A549 (cell line): ENCODE results near the gene ACTR5. TPM values are rescaled to one million over a fixed set of nuclear protein-coding genes. Genes with fewer than 3 reads are reported as not detected.
A peak's percentile ranks its signal among the peaks of the same experiment; 100 is the strongest.

Source experiments
- ATAC-seq, 2 experiments: fragments of 200-7000 bp in 1 of 2; fragments of >200 bp in 1 of 2; cut with Nextera tagmentation in 1 of 2; cut with Tn5 transposase in 1 of 2; 3 replicates each; pipeline versions ENCODE4 v1.8.0 to v1.9.1; 2018 to 2020; ENCODE audit warnings: mild to moderate bottlenecking in 1 of 2, moderate library complexity in 1 of 2
- CTCF ChIA-PET: fragments of 300-600 bp; sonication (Branson Sonifier 250); formaldehyde crosslinking; extraction: SDS; loops from one replicate; lab custom pipeline; 2021; ENCODE audit warnings: antibody characterized with exemption, inconsistent platforms; lab: Yijun Ruan, JAX
- POLR2A ChIA-PET: fragments of 350-600 bp; formaldehyde crosslinking; extraction: SDS; loops from one replicate; lab custom pipeline; 2021; ENCODE audit warnings: antibody characterized with exemption, inconsistent platforms; lab: Yijun Ruan, JAX
- DNase-seq, 2 experiments: peaks; one replicate each; pipeline versions ENCODE4 v3.0.0 to v3.0.0-alpha.2; 2011 to 2016; ENCODE audit warnings: low read depth in 1 of 2, low spot score in 1 of 2
- FAIRE-seq: peaks from 2 replicates; lab custom pipeline; 2011; peaks lifted over from hg19 to GRCh38; lab: Jason Lieb, UNC
- H3K27ac ChIP-seq, 2 experiments: fragments of >200 bp; sonication (Bioruptor Twin); formaldehyde crosslinking; 3 replicates each; pipeline ENCODE4 v1.5.1; 2016 to 2017
- H3K4me1 ChIP-seq: fragments of >200 bp; sonication (Bioruptor Twin); formaldehyde crosslinking; 3 replicates; pipeline ENCODE4 v1.6.1; 2016
- H3K4me2 ChIP-seq: fragments of >200 bp; sonication (Bioruptor Twin); formaldehyde crosslinking; 3 replicates; pipeline ENCODE4 v1.6.1; 2016
- H3K4me3 ChIP-seq: fragments of >200 bp; sonication (Bioruptor Twin); formaldehyde crosslinking; 3 replicates; pipeline ENCODE4 v1.5.1; 2016
- H3K9me3 ChIP-seq: fragments of >200 bp; sonication (Bioruptor Twin); formaldehyde crosslinking; 3 replicates; pipeline ENCODE4 v1.6.1; 2016
- BHLHE40 ChIP-seq: IDR thresholded peaks from 2 replicates; pipeline ENCODE4 v1.6.1; 2012; ENCODE audit warnings: low read depth, low read length, inconsistent platforms
- ESRRA ChIP-seq: fragments of 150-350 bp; IDR thresholded peaks from 2 replicates; pipeline ENCODE4 v1.6.1; 2014; ENCODE audit warnings: mild to moderate bottlenecking, low read length, borderline replicate concordance
- FOXS1 ChIP-seq: fragments of 250-450 bp; sonication (Bioruptor Pico); IDR thresholded peaks from 2 replicates; pipeline ENCODE4 v1.5.0; 2020; ENCODE audit warnings: mild to moderate bottlenecking, moderate library complexity
- HDAC2 ChIP-seq: fragments of 200-600 bp; sonication (generic); IDR thresholded peaks from 2 replicates; pipeline ENCODE4 v1.6.1; 2016
- HEYL ChIP-seq: fragments of 250-450 bp; sonication (Bioruptor Pico); IDR thresholded peaks from 2 replicates; pipeline ENCODE4 v1.8.0; 2021; ENCODE audit warnings: mild to moderate bottlenecking, moderate library complexity
- HOXB13 ChIP-seq: fragments of 250-450 bp; sonication (Bioruptor Pico); IDR thresholded peaks from 2 replicates; pipeline ENCODE4 v1.5.0; 2020; ENCODE audit warnings: low read depth, mild to moderate bottlenecking, moderate library complexity
- HOXB5 ChIP-seq: fragments of 250-450 bp; sonication (Bioruptor Pico); IDR thresholded peaks from 2 replicates; pipeline ENCODE4 v1.5.0; 2020; ENCODE audit warnings: mild to moderate bottlenecking, moderate library complexity
- MAFK ChIP-seq: fragments of 450-650 bp; IDR thresholded peaks from 2 replicates; pipeline ENCODE4 v1.6.1; 2014; ENCODE audit not compliant: partially characterized antibody
- MYC ChIP-seq: IDR thresholded peaks from 2 replicates; pipeline ENCODE4 v1.6.1; 2012; ENCODE audit warnings: mild to moderate bottlenecking, inconsistent platforms, low read length, improper control_type of control experiment, borderline replicate concordance
- POLR2A ChIP-seq: IDR thresholded peaks from 2 replicates; pipeline ENCODE4 v1.6.1; 2012; ENCODE audit warnings: mild to moderate bottlenecking, low read length
- POLR2AphosphoS2 ChIP-seq: conservative IDR thresholded peaks from 2 replicates; pipeline ENCODE4 v1.6.1; 2012; ENCODE audit warnings: low read length, improper control_type of control experiment, inconsistent platforms
- RARB ChIP-seq: fragments of 250-450 bp; sonication (Bioruptor Pico); IDR thresholded peaks from 2 replicates; pipeline ENCODE4 v1.8.0; 2021; ENCODE audit warnings: mild to moderate bottlenecking, moderate library complexity
- ZFP36 ChIP-seq: fragments of 450-650 bp; IDR thresholded peaks from 2 replicates; pipeline ENCODE4 v1.6.1; 2014; ENCODE audit warnings: borderline replicate concordance; ENCODE audit not compliant: partially characterized antibody
- ZSCAN20 ChIP-seq: fragments of 250-450 bp; sonication (Bioruptor Pico); IDR thresholded peaks from 2 replicates; pipeline ENCODE4 v1.8.0; 2022; ENCODE audit warnings: mild to moderate bottlenecking, moderate library complexity
- WGBS: methylation state at CpG from one replicate; pipeline ENCODE4 v1.1.6; 2017; ENCODE audit errors: missing lambda C conversion rate; 5-methylcytosine and 5-hydroxymethylcytosine counted together
- polyA plus RNA-seq, 4 experiments: library from polyadenylated mRNA; depleted of rRNA in 3 of 4; stranded (reverse); fragments of >200 nt; fragmentation: RNase III in 1 of 4; extraction: RNeasy Plus Mini Kit Qiagen cat#74134 plus additional on column Dnase treatment in 1 of 4; gene quantifications; 2 replicates in 3 of 4; 3 replicates in 1 of 4; pipeline ENCODE4 v1.2.3, GENCODE V29; 2011 to 2017
- TF ChIP-seq, protein P1 (sequence below): fragments of >200 bp; sonication (Bioruptor Twin); formaldehyde crosslinking; IDR thresholded peaks from 2 replicates; pipeline ENCODE4 v1.6.1; 2016
- TF ChIP-seq, protein P2 (sequence below): fragments of 450-650 bp; IDR thresholded peaks from 2 replicates; pipeline ENCODE4 v1.6.1; 2014; ENCODE audit warnings: antibody characterized with exemption
- TF ChIP-seq, protein P3 (sequence below): IDR thresholded peaks from 2 replicates; pipeline ENCODE4 v1.6.1; 2012; ENCODE audit warnings: low read depth, borderline replicate concordance
- TF ChIP-seq, protein P4 (sequence below): fragments of >200 bp; sonication (Bioruptor Twin); formaldehyde crosslinking; IDR thresholded peaks from 3 replicates; pipeline ENCODE4 v1.6.1; 2016
- TF ChIP-seq, protein P5 (sequence below): fragments of 250-450 bp; sonication (Bioruptor Pico); IDR thresholded peaks from 2 replicates; pipeline ENCODE4 v1.5.0; 2021; ENCODE audit warnings: mild to moderate bottlenecking, moderate library complexity, borderline replicate concordance
- TF ChIP-seq, protein P6 (sequence below): fragments of 200-600 bp; sonication (generic); IDR thresholded peaks from 2 replicates; pipeline ENCODE4 v1.6.1; 2016; ENCODE audit warnings: antibody characterized with exemption, mild to moderate bottlenecking, moderate library complexity

ACTR5 gene
- polyA plus RNA-seq, 2 of the 4 experiments (the other 2 are of a cell fraction) = 9.3 to 11.9 TPM

DNA sequence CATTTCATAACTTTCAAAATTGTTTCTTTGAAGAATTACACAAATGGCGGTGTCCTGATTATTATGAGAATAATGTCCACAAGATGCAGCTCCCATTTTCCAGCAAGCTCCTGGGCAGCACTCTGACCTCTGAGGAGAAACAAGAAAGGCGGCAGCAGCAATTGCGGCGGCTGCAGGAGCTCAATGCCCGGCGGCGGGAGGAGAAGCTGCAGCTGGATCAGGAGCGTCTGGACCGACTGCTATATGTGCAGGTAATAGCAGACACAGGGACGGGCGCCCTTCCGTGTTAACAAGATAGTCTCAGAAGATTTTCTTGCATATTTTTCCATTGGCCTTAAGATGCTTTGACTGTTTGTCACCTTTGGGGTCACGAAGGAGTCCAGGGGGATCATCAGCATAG, 6.7 kb downstream of the ACTR5 start:
- H3K4me3 ChIP-seq = no peak overlapping the region
- H3K9me3 ChIP-seq = no peaks in the 10 kb centered on the region
- no peak overlapping the region for H3K4me2 ChIP-seq
- no peak overlapping the region for H3K27ac ChIP-seq
- 94% methylated on average over 13 of the region's 13 CpGs for WGBS
- DNase-seq = no peak
- CTCF ChIA-PET = interaction anchor here (0.6 to 16.3 kb wide), 6 partner anchors 12 to 140 kb away, joined by 3 to 253 read pairs (median 4); no protein-coding TSS in a partner anchor
- H3K4me1 ChIP-seq = no peaks in the 10 kb centered on the region; the same call in 2 of the 3 replicates
- POLR2A ChIA-PET = no interaction called here
- no peak for ATAC-seq
- no peak for FAIRE-seq
- TF ChIP-seq POLR2AphosphoS2 (no peak), POLR2A (no peak), HEYL (no peak), HOXB5 (no peak), ZFP36 (no peak), FOXS1 (CRISPR knock-in tag) (no peak), BHLHE40 (no peak), HDAC2 (no peak), ZSCAN20 (CRISPR knock-in tag) (no peak)
- TF ChIP-seq, protein P1, sequence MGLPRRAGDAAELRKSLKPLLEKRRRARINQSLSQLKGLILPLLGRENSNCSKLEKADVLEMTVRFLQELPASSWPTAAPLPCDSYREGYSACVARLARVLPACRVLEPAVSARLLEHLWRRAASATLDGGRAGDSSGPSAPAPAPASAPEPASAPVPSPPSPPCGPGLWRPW = no peak
- TF ChIP-seq, protein P2, sequence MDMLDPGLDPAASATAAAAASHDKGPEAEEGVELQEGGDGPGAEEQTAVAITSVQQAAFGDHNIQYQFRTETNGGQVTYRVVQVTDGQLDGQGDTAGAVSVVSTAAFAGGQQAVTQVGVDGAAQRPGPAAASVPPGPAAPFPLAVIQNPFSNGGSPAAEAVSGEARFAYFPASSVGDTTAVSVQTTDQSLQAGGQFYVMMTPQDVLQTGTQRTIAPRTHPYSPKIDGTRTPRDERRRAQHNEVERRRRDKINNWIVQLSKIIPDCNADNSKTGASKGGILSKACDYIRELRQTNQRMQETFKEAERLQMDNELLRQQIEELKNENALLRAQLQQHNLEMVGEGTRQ = no peak
- TF ChIP-seq, protein P3, sequence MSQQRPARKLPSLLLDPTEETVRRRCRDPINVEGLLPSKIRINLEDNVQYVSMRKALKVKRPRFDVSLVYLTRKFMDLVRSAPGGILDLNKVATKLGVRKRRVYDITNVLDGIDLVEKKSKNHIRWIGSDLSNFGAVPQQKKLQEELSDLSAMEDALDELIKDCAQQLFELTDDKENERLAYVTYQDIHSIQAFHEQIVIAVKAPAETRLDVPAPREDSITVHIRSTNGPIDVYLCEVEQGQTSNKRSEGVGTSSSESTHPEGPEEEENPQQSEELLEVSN = no peak
- TF ChIP-seq, protein P4, sequence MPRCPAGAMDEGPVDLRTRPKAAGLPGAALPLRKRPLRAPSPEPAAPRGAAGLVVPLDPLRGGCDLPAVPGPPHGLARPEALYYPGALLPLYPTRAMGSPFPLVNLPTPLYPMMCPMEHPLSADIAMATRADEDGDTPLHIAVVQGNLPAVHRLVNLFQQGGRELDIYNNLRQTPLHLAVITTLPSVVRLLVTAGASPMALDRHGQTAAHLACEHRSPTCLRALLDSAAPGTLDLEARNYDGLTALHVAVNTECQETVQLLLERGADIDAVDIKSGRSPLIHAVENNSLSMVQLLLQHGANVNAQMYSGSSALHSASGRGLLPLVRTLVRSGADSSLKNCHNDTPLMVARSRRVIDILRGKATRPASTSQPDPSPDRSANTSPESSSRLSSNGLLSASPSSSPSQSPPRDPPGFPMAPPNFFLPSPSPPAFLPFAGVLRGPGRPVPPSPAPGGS = no peak
- TF ChIP-seq, all 56 proteins: peak for 0

DNA sequence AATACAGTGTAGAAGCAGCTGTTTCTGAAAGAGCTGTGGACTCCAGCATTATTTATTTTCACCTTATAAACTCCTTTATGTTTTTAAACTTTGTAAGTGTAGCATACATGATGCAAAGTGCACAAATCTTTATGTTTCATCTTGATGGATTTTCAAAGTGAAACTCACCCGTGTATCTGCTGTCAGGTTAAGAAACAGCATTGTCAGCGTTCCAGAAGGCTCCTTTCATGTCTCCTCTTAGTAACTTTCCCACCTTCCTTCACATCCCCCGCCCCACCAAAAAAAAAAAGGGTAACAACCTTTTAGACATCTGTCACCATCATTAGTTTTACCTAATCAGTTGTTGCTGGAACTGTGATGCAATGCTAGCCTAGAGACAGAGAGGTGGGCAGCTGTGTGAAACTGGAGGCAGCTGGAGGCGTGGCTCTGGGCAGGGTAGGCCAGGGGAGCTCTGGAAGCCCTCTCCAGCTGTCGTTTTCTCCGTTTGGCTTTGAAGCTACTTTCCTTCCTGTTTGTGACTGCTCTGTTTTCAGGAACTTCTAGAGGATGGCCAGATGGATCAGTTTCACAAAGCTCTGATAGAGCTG, 7.2 kb downstream of the ACTR5 start:
- Histone ChIP-seq H3K9me3 (no peaks in the 10 kb centered on the region), H3K4me3 (no peak overlapping the region), H3K27ac (no peak overlapping the region), H3K4me2 (no peak overlapping the region), H3K4me1 (no peaks in the 10 kb centered on the region)
- TF ChIP-seq, protein P4 = no peak
- peak; percentile 37 for TF ChIP-seq MAFK
- no peak for ATAC-seq
- no peak for FAIRE-seq
- CTCF ChIA-PET = interaction anchor here (0.8 to 16.3 kb wide), 4 partner anchors 11 to 110 kb away, joined by 3 to 253 read pairs (median 4); no protein-coding TSS in a partner anchor
- 75% methylated on average over 6 of the region's 6 CpGs for WGBS
- POLR2A ChIA-PET = no interaction called here
- DNase-seq = no peak

DNA sequence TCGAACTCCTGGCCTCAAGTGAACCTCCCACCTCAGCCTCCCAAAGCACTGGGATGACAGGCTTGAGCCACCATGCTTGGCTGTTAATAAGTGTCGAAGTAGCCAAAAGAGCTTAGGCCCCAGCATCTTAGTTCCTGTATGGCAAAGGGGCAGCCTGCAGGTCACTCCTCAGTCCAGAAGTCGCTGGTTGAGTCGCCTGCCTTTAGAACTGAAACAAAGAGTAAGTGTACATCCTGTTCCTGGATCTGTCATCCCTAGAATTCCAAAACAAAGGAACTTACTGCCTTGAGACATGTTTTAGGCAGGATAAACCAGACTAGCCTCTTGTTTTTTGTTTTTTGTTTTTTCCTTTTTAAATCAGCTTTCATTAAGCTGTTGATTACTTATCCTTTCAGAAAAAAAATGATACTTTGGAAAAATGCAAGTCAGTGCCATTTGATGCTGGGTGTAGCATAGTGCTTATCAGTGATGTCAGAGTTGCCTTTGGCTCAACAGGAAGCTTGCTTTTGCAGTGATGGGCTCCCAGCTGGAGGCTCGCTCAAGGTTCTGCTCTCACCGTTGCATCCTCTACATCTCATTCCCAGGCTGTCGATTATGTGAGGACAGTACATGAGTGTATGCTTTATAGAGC, 9.0 kb downstream of the ACTR5 start:
- H3K4me3 ChIP-seq = no peak overlapping the region
- H3K4me1 ChIP-seq = no peaks in the 10 kb centered on the region
- DNase-seq = no peak
- POLR2A ChIA-PET = no interaction called here
- no peak overlapping the region for H3K4me2 ChIP-seq
- WGBS = 91% methylated on average over 7 of the region's 7 CpGs
- FAIRE-seq = no peak
- TF ChIP-seq MYC (no peak), HOXB13 (CRISPR knock-in tag) (no peak), RARB (no peak), HDAC2 (no peak), ESRRA (no peak), ZFP36 (no peak)
- TF ChIP-seq, protein P5, sequence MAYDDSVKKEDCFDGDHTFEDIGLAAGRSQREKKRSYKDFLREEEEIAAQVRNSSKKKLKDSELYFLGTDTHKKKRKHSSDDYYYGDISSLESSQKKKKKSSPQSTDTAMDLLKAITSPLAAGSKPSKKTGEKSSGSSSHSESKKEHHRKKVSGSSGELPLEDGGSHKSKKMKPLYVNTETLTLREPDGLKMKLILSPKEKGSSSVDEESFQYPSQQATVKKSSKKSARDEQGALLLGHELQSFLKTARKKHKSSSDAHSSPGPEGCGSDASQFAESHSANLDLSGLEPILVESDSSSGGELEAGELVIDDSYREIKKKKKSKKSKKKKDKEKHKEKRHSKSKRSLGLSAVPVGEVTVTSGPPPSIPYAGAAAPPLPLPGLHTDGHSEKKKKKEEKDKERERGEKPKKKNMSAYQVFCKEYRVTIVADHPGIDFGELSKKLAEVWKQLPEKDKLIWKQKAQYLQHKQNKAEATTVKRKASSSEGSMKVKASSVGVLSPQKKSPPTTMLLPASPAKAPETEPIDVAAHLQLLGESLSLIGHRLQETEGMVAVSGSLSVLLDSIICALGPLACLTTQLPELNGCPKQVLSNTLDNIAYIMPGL = no peak
- TF ChIP-seq, protein P6, sequence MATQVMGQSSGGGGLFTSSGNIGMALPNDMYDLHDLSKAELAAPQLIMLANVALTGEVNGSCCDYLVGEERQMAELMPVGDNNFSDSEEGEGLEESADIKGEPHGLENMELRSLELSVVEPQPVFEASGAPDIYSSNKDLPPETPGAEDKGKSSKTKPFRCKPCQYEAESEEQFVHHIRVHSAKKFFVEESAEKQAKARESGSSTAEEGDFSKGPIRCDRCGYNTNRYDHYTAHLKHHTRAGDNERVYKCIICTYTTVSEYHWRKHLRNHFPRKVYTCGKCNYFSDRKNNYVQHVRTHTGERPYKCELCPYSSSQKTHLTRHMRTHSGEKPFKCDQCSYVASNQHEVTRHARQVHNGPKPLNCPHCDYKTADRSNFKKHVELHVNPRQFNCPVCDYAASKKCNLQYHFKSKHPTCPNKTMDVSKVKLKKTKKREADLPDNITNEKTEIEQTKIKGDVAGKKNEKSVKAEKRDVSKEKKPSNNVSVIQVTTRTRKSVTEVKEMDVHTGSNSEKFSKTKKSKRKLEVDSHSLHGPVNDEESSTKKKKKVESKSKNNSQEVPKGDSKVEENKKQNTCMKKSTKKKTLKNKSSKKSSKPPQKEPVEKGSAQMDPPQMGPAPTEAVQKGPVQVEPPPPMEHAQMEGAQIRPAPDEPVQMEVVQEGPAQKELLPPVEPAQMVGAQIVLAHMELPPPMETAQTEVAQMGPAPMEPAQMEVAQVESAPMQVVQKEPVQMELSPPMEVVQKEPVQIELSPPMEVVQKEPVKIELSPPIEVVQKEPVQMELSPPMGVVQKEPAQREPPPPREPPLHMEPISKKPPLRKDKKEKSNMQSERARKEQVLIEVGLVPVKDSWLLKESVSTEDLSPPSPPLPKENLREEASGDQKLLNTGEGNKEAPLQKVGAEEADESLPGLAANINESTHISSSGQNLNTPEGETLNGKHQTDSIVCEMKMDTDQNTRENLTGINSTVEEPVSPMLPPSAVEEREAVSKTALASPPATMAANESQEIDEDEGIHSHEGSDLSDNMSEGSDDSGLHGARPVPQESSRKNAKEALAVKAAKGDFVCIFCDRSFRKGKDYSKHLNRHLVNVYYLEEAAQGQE = no peak
- ATAC-seq = no peak
- CTCF ChIA-PET = interaction anchor here (0.8 to 16.3 kb wide), 5 partner anchors 9 to 112 kb away, joined by 3 to 253 read pairs (median 3); no protein-coding TSS in a partner anchor
- no peak overlapping the region for H3K27ac ChIP-seq
- H3K9me3 ChIP-seq = no peaks in the 10 kb centered on the region
